Fibroblast of mammary gland (primary cell): ENCODE data around the gene OSTN.

Experiments
- DNase-seq: peaks from one replicate; pipeline ENCODE4 v3.0.0-alpha.2; 2010; ENCODE audit warnings: low read depth
- H3K4me3 ChIP-seq: 2 replicates; pipeline ENCODE4 v1.5.1; 2011; ENCODE audit warnings: low read depth, mild to moderate bottlenecking, low read length, moderate library complexity; ENCODE audit not compliant: control insufficient read depth
- TF ChIP-seq, protein P1 (sequence below): conservative IDR thresholded peaks from 2 replicates; pipeline ENCODE4 v1.5.1; 2011; ENCODE audit warnings: low read depth, low read length, inconsistent platforms; ENCODE audit not compliant: control insufficient read depth, insufficient read depth

OSTN gene

DNA sequence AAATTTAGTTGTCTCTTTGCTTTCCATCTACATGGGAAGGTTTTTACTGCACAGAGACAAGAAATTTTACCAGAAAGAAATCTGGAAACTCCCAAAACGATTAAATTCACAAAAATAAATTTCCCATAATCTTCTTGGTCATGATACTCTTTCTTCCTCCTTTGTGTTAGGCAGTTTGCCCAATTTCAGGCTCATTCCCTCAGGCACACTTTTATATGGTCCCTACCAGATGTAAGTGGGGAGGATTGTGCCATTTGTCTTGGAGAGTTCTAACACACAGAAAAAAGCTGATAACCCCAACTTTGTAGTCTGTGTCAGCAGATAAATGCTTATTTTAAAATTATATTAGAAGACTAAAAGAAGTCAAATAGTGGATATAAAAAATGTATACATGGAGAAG lies 81.1 kb downstream of the OSTN start:
- no peak for DNase-seq
- TF ChIP-seq, protein P1, sequence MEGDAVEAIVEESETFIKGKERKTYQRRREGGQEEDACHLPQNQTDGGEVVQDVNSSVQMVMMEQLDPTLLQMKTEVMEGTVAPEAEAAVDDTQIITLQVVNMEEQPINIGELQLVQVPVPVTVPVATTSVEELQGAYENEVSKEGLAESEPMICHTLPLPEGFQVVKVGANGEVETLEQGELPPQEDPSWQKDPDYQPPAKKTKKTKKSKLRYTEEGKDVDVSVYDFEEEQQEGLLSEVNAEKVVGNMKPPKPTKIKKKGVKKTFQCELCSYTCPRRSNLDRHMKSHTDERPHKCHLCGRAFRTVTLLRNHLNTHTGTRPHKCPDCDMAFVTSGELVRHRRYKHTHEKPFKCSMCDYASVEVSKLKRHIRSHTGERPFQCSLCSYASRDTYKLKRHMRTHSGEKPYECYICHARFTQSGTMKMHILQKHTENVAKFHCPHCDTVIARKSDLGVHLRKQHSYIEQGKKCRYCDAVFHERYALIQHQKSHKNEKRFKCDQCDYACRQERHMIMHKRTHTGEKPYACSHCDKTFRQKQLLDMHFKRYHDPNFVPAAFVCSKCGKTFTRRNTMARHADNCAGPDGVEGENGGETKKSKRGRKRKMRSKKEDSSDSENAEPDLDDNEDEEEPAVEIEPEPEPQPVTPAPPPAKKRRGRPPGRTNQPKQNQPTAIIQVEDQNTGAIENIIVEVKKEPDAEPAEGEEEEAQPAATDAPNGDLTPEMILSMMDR, result no peak
- H3K4me3 ChIP-seq, result no peak overlapping the region

DNA sequence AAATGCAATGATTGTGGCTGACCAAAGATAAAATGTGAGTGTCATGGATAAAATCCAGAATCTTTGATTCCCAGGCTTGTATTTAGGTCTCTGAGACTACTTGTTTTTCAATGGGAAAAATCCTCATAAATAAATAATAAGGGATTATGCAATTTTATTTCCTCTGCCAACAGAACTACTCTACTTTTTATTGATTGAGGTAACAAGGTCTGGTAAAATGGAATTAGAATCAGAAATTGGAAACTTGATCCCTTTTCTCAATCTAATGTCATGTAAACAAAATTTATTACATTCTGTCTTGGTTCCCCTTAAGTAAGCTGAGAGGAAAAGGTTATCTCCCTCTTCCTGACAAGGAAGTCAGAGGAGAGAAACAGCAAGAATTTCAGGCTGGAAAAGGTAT lies 81.8 kb downstream of the OSTN start:
- DNase-seq, result no peak
- TF ChIP-seq, protein P1, result no peak
- no peak overlapping the region for H3K4me3 ChIP-seq

- no peak overlapping the region for H3K4me3 ChIP-seq
- peak; percentile 69 for DNase-seq
- TF ChIP-seq, protein P1, result no peak
Measured at GRCh38 chr3:191282251-191283185, 83.5 kb downstream of the OSTN start.

DNA sequence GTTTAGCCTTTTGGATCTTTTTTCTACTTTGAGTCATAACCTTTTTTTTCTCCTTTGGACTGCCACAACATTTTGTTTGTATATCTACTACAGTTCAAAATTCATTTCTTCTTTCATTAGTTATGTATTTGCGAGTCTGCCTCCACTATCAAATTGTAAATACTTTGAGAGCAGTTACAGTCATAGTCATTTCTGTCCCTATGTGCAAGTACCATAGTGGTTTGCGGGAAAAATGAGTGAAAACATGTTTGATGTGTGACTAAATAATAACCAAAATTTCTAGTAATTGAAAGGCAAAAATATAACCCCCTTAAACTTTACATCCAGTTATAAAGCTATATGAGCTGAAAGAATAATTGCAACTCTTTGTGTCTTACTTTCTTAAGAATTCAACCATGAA lies 84.4 kb downstream of the OSTN start:
- TF ChIP-seq, protein P1, result no peak
- H3K4me3 ChIP-seq, result no peak overlapping the region
- no peak for DNase-seq

GRCh38 chr3:191290311-191291025 lies 91.4 kb downstream of the OSTN start:
- TF ChIP-seq, protein P1, result no peak
- DNase-seq, result peak; percentile 28
- H3K4me3 ChIP-seq, result no peak overlapping the region

DNA sequence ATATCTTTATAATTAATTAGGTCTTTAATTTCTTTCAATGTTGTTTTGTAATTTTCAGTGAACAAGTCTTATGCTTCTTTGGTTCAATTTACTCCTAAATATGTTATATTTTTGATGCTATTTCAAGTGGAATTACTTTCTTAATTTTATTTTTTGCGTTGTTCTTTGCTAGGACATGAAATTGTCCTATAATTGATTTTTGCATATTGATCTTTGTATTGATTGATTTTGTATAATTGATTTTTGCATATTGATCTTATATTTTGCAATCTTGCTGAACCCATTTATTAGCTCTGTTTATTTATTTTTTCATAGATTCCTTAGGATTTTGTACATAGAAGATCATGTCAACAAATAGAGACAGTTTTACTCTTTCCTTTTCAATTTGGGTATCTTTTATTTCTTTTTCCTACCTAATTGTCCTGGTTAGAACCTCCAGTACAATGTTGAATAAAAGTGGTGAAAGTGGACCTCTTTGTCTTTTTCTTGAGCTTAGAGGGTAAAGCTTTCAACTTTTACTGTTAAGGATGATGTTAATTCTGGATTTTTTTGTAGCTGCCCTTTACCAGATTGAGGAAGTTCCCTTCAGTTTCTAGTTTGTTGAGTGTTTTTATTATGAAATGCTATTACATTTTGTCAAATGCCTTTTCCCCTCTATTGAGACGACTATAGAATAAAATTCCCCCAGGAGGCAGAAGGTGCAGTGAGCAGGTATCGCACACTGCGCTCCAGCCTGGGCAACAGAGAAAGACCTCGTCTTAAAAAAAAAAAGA lies 93.4 kb downstream of the OSTN start:
- TF ChIP-seq, protein P1, result no peak
- H3K4me3 ChIP-seq, result no peak overlapping the region
- no peak for DNase-seq
